ENCODE data around the gene MYO5A. TPM values are rescaled to one million over a fixed set of nuclear protein-coding genes. Genes with fewer than 3 reads are reported as not detected.

MYO5A gene
- total RNA-seq, 1 experiment from 2014 or later: 61.1 TPM

GRCh38 chr15:52421029-52421428 is 107.7 kb downstream of the MYO5A start:
- intact Hi-C loops (cut with micrococcal nuclease; ENCODE audit: unreplicated experiment) (no loop called here), in situ Hi-C loops (cut with HindIII; ENCODE audit: low pct_unique_long_range_greater_than_20kb, low sequenced_read_pairs) (no loop called here)
- H3K4me3 ChIP-seq (ENCODE audit: low read depth in 2 of 2, low read length in 2 of 2): no peak overlapping the region
- BruUV-seq (replicated peaks): no TSS peak
- POLR2A ChIA-PET: interaction anchor here (1.0 kb wide), 1 partner anchor 18 kb away, joined by 6 read pairs; no protein-coding TSS in a partner anchor
- no peaks in the 10 kb centered on the region for H3K36me3 ChIP-seq (ENCODE audit: control insufficient read depth, insufficient read depth, low read length)
- DNase-seq (ENCODE audit: low read depth, low spot score) (no peak), ATAC-seq (no peak)
- CTCF ChIA-PET: no interaction called here
- no peaks in the 10 kb centered on the region for H3K27me3 ChIP-seq (ENCODE audit: control insufficient read depth, insufficient read depth, low read length)
- no peak overlapping the region for H3K27ac ChIP-seq (ENCODE audit: low read length)
- no peaks in the 10 kb centered on the region for H3K9me3 ChIP-seq (ENCODE audit: control insufficient read depth, insufficient read depth, low read depth, low read length)
- TF ChIP-seq REST (IDR thresholded peaks at IDR 0.05; ENCODE audit: insufficient read depth in 1 of 2, low read depth in 2 of 2, low read length in 1 of 2) (no peak), TCF7L2 (IDR thresholded peaks at IDR 0.05; ENCODE audit: low read depth, low read length) (no peak)
- no peaks in the 10 kb centered on the region for H3K4me1 ChIP-seq (ENCODE audit: control insufficient read depth, insufficient read depth, low read length)

GRCh38 chr15:52419494-52419893 is 109.2 kb downstream of the MYO5A start:
- POLR2A ChIA-PET: no interaction called here
- TF ChIP-seq TCF7L2 (IDR thresholded peaks at IDR 0.05; ENCODE audit: low read depth, low read length) (no peak), REST (IDR thresholded peaks at IDR 0.05; ENCODE audit: insufficient read depth in 1 of 2, low read depth in 2 of 2, low read length in 1 of 2) (no peak), POLR2AphosphoS5 (IDR thresholded peaks at IDR 0.05; ENCODE audit: low read depth, low read length) (no peak), CTCF (IDR thresholded peaks at IDR 0.05) (no peak), SIN3A (IDR thresholded peaks at IDR 0.05; ENCODE audit: borderline replicate concordance, insufficient read depth, low read depth, low read length) (no peak)
- Histone ChIP-seq H3K36me3 (ENCODE audit: control insufficient read depth, insufficient read depth, low read length) (no peaks in the 10 kb centered on the region; the same call in 1 of the 2 replicates), H3K27me3 (ENCODE audit: control insufficient read depth, insufficient read depth, low read length) (no peaks in the 10 kb centered on the region), H3K27ac (ENCODE audit: low read length) (no peak overlapping the region), H3K4me3 (ENCODE audit: low read depth in 2 of 2, low read length in 2 of 2) (no peak overlapping the region), H3K9me3 (ENCODE audit: control insufficient read depth, insufficient read depth, low read depth, low read length) (no peaks in the 10 kb centered on the region), H3K4me1 (ENCODE audit: control insufficient read depth, insufficient read depth, low read length) (no peaks in the 10 kb centered on the region)
- CTCF ChIA-PET: no interaction called here
- in situ Hi-C loops (cut with HindIII; ENCODE audit: low pct_unique_long_range_greater_than_20kb, low sequenced_read_pairs) (no loop called here), intact Hi-C loops (cut with micrococcal nuclease; ENCODE audit: unreplicated experiment) (no loop called here)
- no peak for ATAC-seq
- no TSS peak for BruUV-seq (replicated peaks)
- DNase-seq (ENCODE audit: low read depth, low spot score): no peak
